ENCODE measurements around the gene TK1.
"Not testable (repeated sequence)": the region's sequence is repeated elsewhere in the genome, so short reads cannot be mapped to it uniquely, and the experiment has no call there.

TK1 gene

GRCh38 chr17:78174870-78175642 lies 11.8 kb downstream of the TK1 start:
- H3K4me1 ChIP-seq (ENCODE audit: control insufficient read depth, insufficient read depth, low read length), result peaks cover 15% of the 10 kb centered on the region
- no peak overlapping the region for H3K27ac ChIP-seq (ENCODE audit: low read depth, low read length)
- no peaks in the 10 kb centered on the region for H3K9me3 ChIP-seq (ENCODE audit: control insufficient read depth, insufficient read depth, low read length)
- H3K36me3 ChIP-seq (ENCODE audit: control insufficient read depth, insufficient read depth, low read length), result peaks cover 64% of the 10 kb centered on the region
- no peaks in the 10 kb centered on the region for H3K27me3 ChIP-seq (ENCODE audit: control insufficient read depth, insufficient read depth, low read length)
- no peak overlapping the region for H3K4me3 ChIP-seq (ENCODE audit: low read depth, low read length)
- H3K9ac ChIP-seq (ENCODE audit: low read depth, low read length), result no peak overlapping the region

- H3K27ac ChIP-seq (ENCODE audit: low read depth, low read length), result no peak overlapping the region
- H3K4me1 ChIP-seq (ENCODE audit: control insufficient read depth, insufficient read depth, low read length), result peaks cover 15% of the 10 kb centered on the region
- no peaks in the 10 kb centered on the region for H3K27me3 ChIP-seq (ENCODE audit: control insufficient read depth, insufficient read depth, low read length)
- no peak overlapping the region for H3K4me3 ChIP-seq (ENCODE audit: low read depth, low read length)
- H3K9me3 ChIP-seq (ENCODE audit: control insufficient read depth, insufficient read depth, low read length), result no peaks in the 10 kb centered on the region
- H3K9ac ChIP-seq (ENCODE audit: low read depth, low read length), result no peak overlapping the region
- peaks cover 57% of the 10 kb centered on the region for H3K36me3 ChIP-seq (ENCODE audit: control insufficient read depth, insufficient read depth, low read length)
Measured at GRCh38 chr17:78174346-78174869, 12.4 kb downstream of the TK1 start.

- peaks cover 45% of the 10 kb centered on the region for H3K36me3 ChIP-seq (ENCODE audit: control insufficient read depth, insufficient read depth, low read length)
- H3K27me3 ChIP-seq (ENCODE audit: control insufficient read depth, insufficient read depth, low read length), result no peaks in the 10 kb centered on the region
- H3K9ac ChIP-seq (ENCODE audit: low read depth, low read length), result no peak overlapping the region
- no peak overlapping the region for H3K4me3 ChIP-seq (ENCODE audit: low read depth, low read length)
- no peaks in the 10 kb centered on the region for H3K9me3 ChIP-seq (ENCODE audit: control insufficient read depth, insufficient read depth, low read length)
- H3K27ac ChIP-seq (ENCODE audit: low read depth, low read length), result peak overlapping the region; percentile 60
- peaks cover 15% of the 10 kb centered on the region for H3K4me1 ChIP-seq (ENCODE audit: control insufficient read depth, insufficient read depth, low read length)
Measured at GRCh38 chr17:78173097-78173715, 13.6 kb downstream of the TK1 start.

GRCh38 chr17:78172249-78173051 lies 14.4 kb downstream of the TK1 start:
- Histone ChIP-seq H3K36me3 (ENCODE audit: control insufficient read depth, insufficient read depth, low read length) (peaks cover 43% of the 10 kb centered on the region), H3K9ac (ENCODE audit: low read depth, low read length) (no peak overlapping the region), H3K27ac (ENCODE audit: low read depth, low read length) (peak overlapping the region; percentile 60), H3K27me3 (ENCODE audit: control insufficient read depth, insufficient read depth, low read length) (no peaks in the 10 kb centered on the region), H3K9me3 (ENCODE audit: control insufficient read depth, insufficient read depth, low read length) (no peaks in the 10 kb centered on the region), H3K4me1 (ENCODE audit: control insufficient read depth, insufficient read depth, low read length) (peaks cover 15% of the 10 kb centered on the region), H3K4me3 (ENCODE audit: low read depth, low read length) (no peak overlapping the region)

- not testable (repeated sequence) for H3K4me3 ChIP-seq (ENCODE audit: low read depth, low read length); H3K9me3 ChIP-seq (ENCODE audit: control insufficient read depth, insufficient read depth, low read length); H3K9ac ChIP-seq (ENCODE audit: low read depth, low read length); H3K27me3 ChIP-seq (ENCODE audit: control insufficient read depth, insufficient read depth, low read length)
- peaks cover 15% of the 10 kb centered on the region for H3K4me1 ChIP-seq (ENCODE audit: control insufficient read depth, insufficient read depth, low read length)
- peaks cover 40% of the 10 kb centered on the region for H3K36me3 ChIP-seq (ENCODE audit: control insufficient read depth, insufficient read depth, low read length)
- peak overlapping the region; percentile 60 for H3K27ac ChIP-seq (ENCODE audit: low read depth, low read length)
Measured at GRCh38 chr17:78171591-78172248, 15.1 kb downstream of the TK1 start.

- Histone ChIP-seq H3K4me1 (ENCODE audit: control insufficient read depth, insufficient read depth, low read length) (peaks cover 15% of the 10 kb centered on the region), H3K27ac (ENCODE audit: low read depth, low read length) (peak overlapping the region; percentile 5), H3K9ac (ENCODE audit: low read depth, low read length) (no peak overlapping the region)
Measured at GRCh38 chr17:78170692-78171590, 15.9 kb downstream of the TK1 start.

GRCh38 chr17:78168903-78169793 lies 17.7 kb downstream of the TK1 start:
- Histone ChIP-seq H3K4me3 (ENCODE audit: low read depth, low read length) (peak overlapping the region; percentile 66), H3K9ac (ENCODE audit: low read depth, low read length) (no peak overlapping the region), H3K9me3 (ENCODE audit: control insufficient read depth, insufficient read depth, low read length) (no peaks in the 10 kb centered on the region), H3K36me3 (ENCODE audit: control insufficient read depth, insufficient read depth, low read length) (peaks cover 19% of the 10 kb centered on the region), H3K27me3 (ENCODE audit: control insufficient read depth, insufficient read depth, low read length) (no peaks in the 10 kb centered on the region), H3K27ac (ENCODE audit: low read depth, low read length) (no peak overlapping the region), H3K4me1 (ENCODE audit: control insufficient read depth, insufficient read depth, low read length) (peaks cover 12% of the 10 kb centered on the region)

More at GRCh38 chr17:78170692-78171590, 15.9 kb downstream of the TK1 start:
- Histone ChIP-seq H3K36me3 (ENCODE audit: control insufficient read depth, insufficient read depth, low read length) (peaks cover 36% of the 10 kb centered on the region), H3K9me3 (ENCODE audit: control insufficient read depth, insufficient read depth, low read length) (no peaks in the 10 kb centered on the region), H3K4me3 (ENCODE audit: low read depth, low read length) (no peak overlapping the region), H3K27me3 (ENCODE audit: control insufficient read depth, insufficient read depth, low read length) (no peaks in the 10 kb centered on the region)

- peaks cover 12% of the 10 kb centered on the region for H3K4me1 ChIP-seq (ENCODE audit: control insufficient read depth, insufficient read depth, low read length)
Measured at GRCh38 chr17:78168242-78168902, 18.5 kb downstream of the TK1 start, which contains the start of gene SYNGR2. TSS of gene SYNGR2 (plus strand) at chr17:78168581. CDS start at chr17:78168617, 36 bp downstream.

GRCh38 chr17:78166416-78166815 lies 20.4 kb downstream of the TK1 start:
- Histone ChIP-seq H3K9me3 (ENCODE audit: control insufficient read depth, insufficient read depth, low read length) (no peaks in the 10 kb centered on the region), H3K4me3 (ENCODE audit: low read depth, low read length) (no peak overlapping the region), H3K27ac (ENCODE audit: low read depth, low read length) (no peak overlapping the region), H3K36me3 (ENCODE audit: control insufficient read depth, insufficient read depth, low read length) (0 out of 2 replicates have a peak, but pooled peaks cover 4% of the 10 kb centered on the region), H3K9ac (ENCODE audit: low read depth, low read length) (no peak overlapping the region), H3K27me3 (ENCODE audit: control insufficient read depth, insufficient read depth, low read length) (no peaks in the 10 kb centered on the region), H3K4me1 (ENCODE audit: control insufficient read depth, insufficient read depth, low read length) (no peaks in the 10 kb centered on the region)

More at GRCh38 chr17:78168242-78168902, 18.5 kb downstream of the TK1 start, which contains the start of gene SYNGR2:
- H3K27ac ChIP-seq (ENCODE audit: low read depth, low read length), result no peak within 1 kb of the TSS
- H3K9ac ChIP-seq (ENCODE audit: low read depth, low read length), result no peak within 1 kb of the TSS
- no peaks in the 10 kb centered on the region for H3K9me3 ChIP-seq (ENCODE audit: control insufficient read depth, insufficient read depth, low read length)
- no peaks in the 10 kb centered on the region for H3K27me3 ChIP-seq (ENCODE audit: control insufficient read depth, insufficient read depth, low read length)
- H3K36me3 ChIP-seq (ENCODE audit: control insufficient read depth, insufficient read depth, low read length), result peaks cover 11% of the 10 kb centered on the region; the same call in 1 of the 2 replicates
- peak within 1 kb of the TSS; percentile 66 for H3K4me3 ChIP-seq (ENCODE audit: low read depth, low read length)

Data from HUES48 (cell line).